ENCODE measurements around the gene ACR. TPM values are rescaled to one million over a fixed set of nuclear protein-coding genes. Genes with fewer than 3 reads are reported as not detected.
A peak's percentile ranks its signal among the peaks of the same experiment; 100 is the strongest.

ACR gene
- total and polyA plus RNA-seq, 2 of the 13 experiments (the other 11 are each of a cell fraction or from before 2014, with no cell fraction given), result 0.15 TPM; not detected in 1

DNA sequence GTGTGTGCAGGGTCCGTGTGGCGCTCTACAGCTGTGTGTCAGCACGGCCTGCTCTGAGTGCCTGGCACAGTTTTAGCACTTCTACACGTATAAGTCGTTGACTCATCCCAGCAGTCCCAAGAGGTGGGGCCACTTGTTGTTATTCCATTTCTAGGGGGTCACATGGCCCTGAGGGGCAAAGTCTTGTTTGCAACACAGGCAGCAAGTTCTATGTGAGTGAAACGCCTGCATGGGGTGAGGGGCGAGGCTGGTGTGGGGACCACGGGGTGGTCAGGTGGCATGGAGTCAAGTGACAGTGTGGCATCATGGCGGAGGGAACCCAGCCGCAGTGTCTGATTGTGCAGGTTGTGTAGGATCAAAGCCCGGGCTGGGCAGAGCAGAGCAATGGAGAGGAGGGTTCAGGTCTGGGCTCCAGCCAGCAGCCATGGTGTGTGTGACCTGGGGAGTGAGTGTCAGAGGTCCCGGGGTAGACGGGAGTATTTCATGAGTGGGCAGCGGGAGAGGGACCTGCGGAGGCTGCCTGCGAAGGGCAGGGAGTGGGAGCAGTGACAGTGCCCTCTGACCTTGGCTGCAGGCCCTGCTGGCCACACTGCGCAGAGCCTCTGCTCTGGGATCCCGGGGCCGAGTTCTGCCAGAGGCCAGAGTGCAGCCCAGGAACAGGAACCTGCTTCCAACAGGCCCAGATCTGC lies 37.5 kb upstream of the ACR start (continued):
- TF ChIP-seq SALL1 (CRISPR knock-in tag; IDR thresholded peaks at IDR 0.05) (peak; percentile 85; the same call in 1 of the 2 replicates), ZNF558 (CRISPR knock-in tag; IDR thresholded peaks at IDR 0.05; ENCODE audit: borderline replicate concordance) (0 out of 2 replicates have a peak, but pooled peaks have one; percentile 33), FIP1L1 (IDR thresholded peaks at IDR 0.05; ENCODE audit: borderline replicate concordance, insufficient read depth, low read depth, low read length) (no peak), FOSL1 (CRISPR knock-in tag; IDR thresholded peaks at IDR 0.05; ENCODE audit: borderline replicate concordance) (0 out of 2 replicates have a peak, but pooled peaks have one; percentile 32), ZNF337 (CRISPR knock-in tag; IDR thresholded peaks at IDR 0.05; ENCODE audit: borderline replicate concordance, low read depth) (peak; percentile 84; the same call in 1 of the 2 replicates), ZNF816 (CRISPR knock-in tag; IDR thresholded peaks at IDR 0.05; ENCODE audit: borderline replicate concordance) (peak; percentile 42; the same call in 1 of the 2 replicates), PHF5A (CRISPR knock-in tag; IDR thresholded peaks at IDR 0.05; ENCODE audit: low read depth, unreplicated experiment) (peak; percentile 78), MTA1 (CRISPR knock-in tag; IDR thresholded peaks at IDR 0.05; ENCODE audit: borderline replicate concordance) (no peak; the same call in 1 of the 2 replicates), THAP11 (CRISPR knock-in tag; IDR thresholded peaks at IDR 0.05) (peak; percentile 63), SATB2 (CRISPR knock-in tag; IDR thresholded peaks at IDR 0.05) (no peak), NBN (conservative IDR thresholded peaks at IDR 0.05) (no peak; the same call in 1 of the 2 replicates), ZBTB42 (CRISPR knock-in tag; IDR thresholded peaks at IDR 0.05) (peak; percentile 54; the same call in 1 of the 2 replicates), KDM6A (CRISPR knock-in tag; IDR thresholded peaks at IDR 0.05; ENCODE audit: low read depth) (peak; percentile 90), NFIC (IDR thresholded peaks at IDR 0.05; ENCODE audit: low read length) (no peak), ZNF678 (CRISPR knock-in tag; IDR thresholded peaks at IDR 0.05) (peak; percentile 53; the same call in 1 of the 2 replicates), ATAD3A (CRISPR knock-in tag; IDR thresholded peaks at IDR 0.05) (no peak), HNRNPUL1 (IDR thresholded peaks at IDR 0.05; ENCODE audit: low read depth, low read length) (no peak), CENPX (CRISPR knock-in tag; IDR thresholded peaks at IDR 0.05) (no peak), BORCS8-MEF2B (CRISPR knock-in tag; IDR thresholded peaks at IDR 0.05) (no peak), TP53 (CRISPR knock-in tag; conservative IDR thresholded peaks at IDR 0.05) (no peak), SPEN (CRISPR knock-in tag; IDR thresholded peaks at IDR 0.05; ENCODE audit: low read depth) (peak; percentile 78), SP5 (CRISPR knock-in tag; IDR thresholded peaks at IDR 0.05; ENCODE audit: borderline replicate concordance, low read depth) (peak; percentile 58; the same call in 1 of the 2 replicates), ZNF724P (CRISPR knock-in tag; IDR thresholded peaks at IDR 0.05; ENCODE audit: borderline replicate concordance) (no peak), ZMYM2 (CRISPR knock-in tag; IDR thresholded peaks at IDR 0.05) (0 out of 2 replicates have a peak, but pooled peaks have one; percentile 24)
- TF ChIP-seq, protein P1, sequence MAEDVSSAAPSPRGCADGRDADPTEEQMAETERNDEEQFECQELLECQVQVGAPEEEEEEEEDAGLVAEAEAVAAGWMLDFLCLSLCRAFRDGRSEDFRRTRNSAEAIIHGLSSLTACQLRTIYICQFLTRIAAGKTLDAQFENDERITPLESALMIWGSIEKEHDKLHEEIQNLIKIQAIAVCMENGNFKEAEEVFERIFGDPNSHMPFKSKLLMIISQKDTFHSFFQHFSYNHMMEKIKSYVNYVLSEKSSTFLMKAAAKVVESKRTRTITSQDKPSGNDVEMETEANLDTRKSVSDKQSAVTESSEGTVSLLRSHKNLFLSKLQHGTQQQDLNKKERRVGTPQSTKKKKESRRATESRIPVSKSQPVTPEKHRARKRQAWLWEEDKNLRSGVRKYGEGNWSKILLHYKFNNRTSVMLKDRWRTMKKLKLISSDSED (CRISPR knock-in tag; IDR thresholded peaks at IDR 0.05), result 0 out of 2 replicates have a peak, but pooled peaks have one; percentile 10
- TF ChIP-seq, protein P2, sequence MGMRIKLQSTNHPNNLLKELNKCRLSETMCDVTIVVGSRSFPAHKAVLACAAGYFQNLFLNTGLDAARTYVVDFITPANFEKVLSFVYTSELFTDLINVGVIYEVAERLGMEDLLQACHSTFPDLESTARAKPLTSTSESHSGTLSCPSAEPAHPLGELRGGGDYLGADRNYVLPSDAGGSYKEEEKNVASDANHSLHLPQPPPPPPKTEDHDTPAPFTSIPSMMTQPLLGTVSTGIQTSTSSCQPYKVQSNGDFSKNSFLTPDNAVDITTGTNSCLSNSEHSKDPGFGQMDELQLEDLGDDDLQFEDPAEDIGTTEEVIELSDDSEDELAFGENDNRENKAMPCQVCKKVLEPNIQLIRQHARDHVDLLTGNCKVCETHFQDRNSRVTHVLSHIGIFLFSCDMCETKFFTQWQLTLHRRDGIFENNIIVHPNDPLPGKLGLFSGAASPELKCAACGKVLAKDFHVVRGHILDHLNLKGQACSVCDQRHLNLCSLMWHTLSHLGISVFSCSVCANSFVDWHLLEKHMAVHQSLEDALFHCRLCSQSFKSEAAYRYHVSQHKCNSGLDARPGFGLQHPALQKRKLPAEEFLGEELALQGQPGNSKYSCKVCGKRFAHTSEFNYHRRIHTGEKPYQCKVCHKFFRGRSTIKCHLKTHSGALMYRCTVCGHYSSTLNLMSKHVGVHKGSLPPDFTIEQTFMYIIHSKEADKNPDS (CRISPR knock-in tag; IDR thresholded peaks at IDR 0.05), result no peak
- TF ChIP-seq, protein P3, sequence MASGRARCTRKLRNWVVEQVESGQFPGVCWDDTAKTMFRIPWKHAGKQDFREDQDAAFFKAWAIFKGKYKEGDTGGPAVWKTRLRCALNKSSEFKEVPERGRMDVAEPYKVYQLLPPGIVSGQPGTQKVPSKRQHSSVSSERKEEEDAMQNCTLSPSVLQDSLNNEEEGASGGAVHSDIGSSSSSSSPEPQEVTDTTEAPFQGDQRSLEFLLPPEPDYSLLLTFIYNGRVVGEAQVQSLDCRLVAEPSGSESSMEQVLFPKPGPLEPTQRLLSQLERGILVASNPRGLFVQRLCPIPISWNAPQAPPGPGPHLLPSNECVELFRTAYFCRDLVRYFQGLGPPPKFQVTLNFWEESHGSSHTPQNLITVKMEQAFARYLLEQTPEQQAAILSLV (CRISPR knock-in tag; IDR thresholded peaks at IDR 0.05; ENCODE audit: borderline replicate concordance), result peak; percentile 26; the same call in 1 of the 2 replicates

Data from HepG2 (cell line).